H54 (cell line): Measurements from ENCODE around the gene HSD17B7.
"Not testable (repeated sequence)": the region's sequence is repeated elsewhere in the genome, so short reads cannot be mapped to it uniquely, and the experiment has no call there.

Experiments used
- DNase-seq: peaks from one replicate; pipeline ENCODE4 v3.0.0; 2011; ENCODE audit warnings: low spot score, mixed read lengths; ENCODE audit not compliant: insufficient read length
- FAIRE-seq: peaks from 3 replicates; lab custom pipeline; 2011; peaks lifted over from hg19 to GRCh38; lab: Jason Lieb, UNC
- POLR2A ChIP-seq: IDR thresholded peaks from 2 replicates; pipeline ENCODE4 v1.6.1; 2011; ENCODE audit warnings: low read depth, mild to moderate bottlenecking, low read length

Gene HSD17B7

GRCh38 chr1:162796617-162797279, 6.2 kb downstream of the HSD17B7 start:
- DNase-seq, FAIRE-seq: not testable (repeated sequence)

GRCh38 chr1:162799995-162800830, 9.7 kb downstream of the HSD17B7 start:
- DNase-seq, result not testable (repeated sequence)
- peak; percentile 95 for FAIRE-seq

- not testable (repeated sequence) for DNase-seq, FAIRE-seq
These were observed 17.0 kb downstream of the HSD17B7 start for GRCh38 chr1:162807503-162807902.

DNA sequence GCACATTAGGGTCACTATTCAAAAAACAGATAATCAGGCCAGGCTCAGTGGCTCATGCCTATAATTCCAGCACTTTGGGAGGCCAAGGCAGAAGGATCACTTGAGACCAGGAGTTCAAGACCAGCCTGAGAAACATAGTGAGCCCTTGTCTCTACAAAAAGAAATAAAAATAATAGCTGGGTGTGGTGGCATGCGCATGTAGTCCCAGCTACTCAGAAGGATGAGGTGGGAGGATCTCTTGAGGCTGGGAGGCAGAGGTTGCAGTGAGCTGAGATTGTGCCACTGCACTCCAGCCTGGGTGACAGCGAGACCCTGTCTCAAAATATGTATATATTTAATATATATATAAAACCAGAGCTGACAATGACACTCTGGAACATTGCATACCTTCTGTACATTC, 21.9 kb downstream of the HSD17B7 start:
- not testable (repeated sequence) for FAIRE-seq

GRCh38 chr1:162818136-162818535, 27.6 kb downstream of the HSD17B7 start:
- DNase-seq, FAIRE-seq: not testable (repeated sequence)

More for the DNA sequence above, 21.9 kb downstream of the HSD17B7 start:
- not testable (repeated sequence) for DNase-seq

- not testable (repeated sequence) for DNase-seq, FAIRE-seq
These were observed 28.2 kb downstream of the HSD17B7 start for GRCh38 chr1:162818666-162819065.

- DNase-seq (peak; percentile 53), FAIRE-seq (no peak)
- TF ChIP-seq POLR2A, result no peak
These were observed 32.1 kb downstream of the HSD17B7 start for GRCh38 chr1:162822391-162823200.

- FAIRE-seq (no peak), DNase-seq (no peak)
- TF ChIP-seq POLR2A, result no peak
These were observed 32.7 kb downstream of the HSD17B7 start for GRCh38 chr1:162823231-162823630.

GRCh38 chr1:162823771-162824525, 33.4 kb downstream of the HSD17B7 start:
- no peak for FAIRE-seq
- DNase-seq, result no peak
- TF ChIP-seq POLR2A, result no peak

DNA sequence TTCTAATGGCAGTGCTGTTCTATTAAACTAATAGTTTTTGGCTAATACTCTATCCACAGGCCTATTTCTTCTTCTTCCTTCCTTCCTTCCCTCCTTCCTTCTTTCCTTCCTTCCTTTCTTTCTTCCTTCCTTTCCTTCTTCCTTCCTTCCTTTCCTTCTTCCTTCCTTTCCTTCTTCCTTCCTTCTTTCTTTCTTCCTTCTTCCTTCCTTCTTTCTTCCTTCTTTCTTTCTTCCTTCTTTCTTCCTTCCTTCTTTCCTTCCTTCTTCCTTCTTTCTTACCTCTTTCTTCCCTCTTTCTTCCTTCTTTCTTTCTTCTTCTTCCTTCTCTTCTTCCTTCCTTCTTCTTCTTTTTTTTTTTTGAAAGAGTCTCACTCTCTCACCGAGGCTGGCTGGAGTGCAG, 38.8 kb downstream of the HSD17B7 start:
- no peak for FAIRE-seq
- TF ChIP-seq POLR2A, result no peak

DNA sequence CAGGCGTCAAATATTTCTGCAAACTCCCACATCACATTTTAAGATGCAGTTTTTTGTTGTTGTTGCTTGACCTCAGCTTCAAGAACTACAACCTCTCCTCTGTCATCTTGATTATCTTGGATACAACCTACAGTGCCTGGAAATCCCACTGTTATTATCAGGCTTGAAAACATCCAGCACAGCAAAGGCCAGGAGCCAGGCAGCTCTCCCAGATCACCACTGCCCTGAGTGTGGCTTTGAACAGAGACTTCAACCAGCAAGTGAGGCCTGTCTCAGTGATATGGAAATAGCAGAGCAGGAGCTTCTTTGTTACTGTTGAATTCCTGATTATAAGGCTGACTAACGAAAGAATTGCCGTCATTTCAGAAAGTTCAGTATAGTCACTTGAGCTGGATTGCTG, 42.0 kb downstream of the HSD17B7 start:
- DNase-seq (no peak), FAIRE-seq (no peak)
- TF ChIP-seq POLR2A, result no peak

More for the DNA sequence above, 38.8 kb downstream of the HSD17B7 start:
- DNase-seq, result no peak

- FAIRE-seq, result no peak
- no peak for TF ChIP-seq POLR2A
- no peak for DNase-seq
These were observed 44.8 kb downstream of the HSD17B7 start for GRCh38 chr1:162835157-162835899.

GRCh38 chr1:162838863-162839262, 48.4 kb downstream of the HSD17B7 start:
- no peak for TF ChIP-seq POLR2A
- DNase-seq, result no peak
- no peak for FAIRE-seq
